Epithelial cell of prostate (primary cell): ENCODE results near the gene MON1A.
A peak's percentile ranks its signal among the peaks of the same experiment; 100 is the strongest.
"Not testable (repeated sequence)": the region's sequence is repeated elsewhere in the genome, so short reads cannot be mapped to it uniquely, and the experiment has no call there.

Experiments used
- DNase-seq: peaks from one replicate; pipeline ENCODE4 v3.0.0-alpha.2; 2011; ENCODE audit warnings: low read depth, low spot score
- H3K27ac ChIP-seq: fragments of 450-650 bp; 2 replicates; pipeline ENCODE4 v1.5.1; 2017; ENCODE audit warnings: mild to moderate bottlenecking

MON1A gene

DNA sequence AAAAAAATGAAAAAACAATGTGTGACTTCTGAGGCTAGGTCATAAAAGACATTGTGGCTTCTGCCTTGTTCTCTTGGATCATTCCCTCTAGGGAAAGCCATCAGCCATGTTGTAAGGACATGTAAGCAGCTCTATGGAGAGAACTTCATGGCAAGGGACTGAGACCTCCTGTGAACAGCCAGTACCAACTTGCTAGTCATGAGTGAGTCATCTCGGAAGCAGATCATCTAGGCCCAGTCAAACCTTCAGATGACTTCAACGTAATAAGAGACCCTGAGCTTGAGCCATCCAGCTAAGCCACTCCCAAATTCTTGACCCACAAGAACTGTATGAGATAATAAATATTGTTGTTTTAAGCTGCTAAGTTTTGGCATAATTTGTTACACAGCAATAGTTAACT lies 4.9 kb downstream of the MON1A start:
- peak overlapping the region; percentile 69 for H3K27ac ChIP-seq
- DNase-seq, result no peak

DNA sequence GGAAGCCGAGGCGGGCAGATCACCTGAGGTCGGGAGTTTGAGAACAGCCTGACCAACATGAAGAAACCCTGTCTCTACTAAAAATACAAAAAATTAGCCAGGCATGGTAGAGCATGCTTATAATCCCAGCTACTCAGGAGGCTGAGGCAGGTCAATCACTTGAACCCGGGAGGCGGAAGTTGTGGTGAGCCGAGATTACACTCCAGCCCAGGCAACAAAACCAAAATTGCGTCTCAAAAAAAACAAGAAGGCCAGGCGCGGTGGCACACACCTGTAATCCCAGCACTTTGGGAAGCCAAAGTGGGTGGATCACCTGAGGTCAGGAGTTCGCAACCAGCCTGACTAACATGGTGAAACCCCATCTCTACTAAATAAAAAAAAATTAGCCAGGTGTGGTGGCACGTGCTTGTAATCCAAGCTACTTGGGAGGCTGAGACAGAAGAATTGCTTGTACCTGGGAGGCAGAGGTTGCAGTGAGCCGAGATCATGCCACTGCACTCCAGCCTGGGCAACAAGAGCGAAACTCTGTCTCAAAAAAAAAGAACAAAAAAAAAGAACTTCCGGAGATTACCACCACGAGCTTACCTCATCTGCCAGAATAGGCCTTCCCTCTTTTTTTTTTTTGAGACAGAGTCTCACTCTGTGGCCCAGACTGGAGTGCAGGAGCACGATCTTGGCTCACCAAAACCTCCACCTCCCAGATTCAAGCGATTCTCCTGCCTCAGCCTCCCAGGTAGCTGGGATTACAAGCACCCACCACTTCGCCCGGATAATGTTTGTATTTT lies 11.6 kb downstream of the MON1A start:
- DNase-seq, H3K27ac ChIP-seq: not testable (repeated sequence)

DNA sequence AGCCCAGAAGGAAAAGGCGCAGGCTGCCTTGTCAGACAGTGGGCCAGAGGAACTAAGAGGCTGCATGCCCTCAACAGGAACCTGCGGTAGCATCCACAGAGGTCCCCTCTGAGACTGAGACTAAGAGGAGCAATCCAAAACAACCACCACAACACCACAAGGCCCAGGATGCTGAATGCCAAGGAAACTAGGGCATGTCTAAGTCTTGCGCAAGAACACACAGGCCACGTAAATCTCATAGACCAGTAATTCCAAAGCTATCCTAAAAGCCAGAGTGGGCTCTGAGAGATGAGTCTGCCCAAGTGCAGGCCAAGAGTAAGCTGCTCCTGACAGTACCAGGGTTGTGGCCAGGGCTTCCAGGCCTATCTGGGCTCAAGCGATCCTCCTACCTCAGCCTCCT lies 12.9 kb downstream of the MON1A start:
- H3K27ac ChIP-seq, result no peak overlapping the region
- DNase-seq, result no peak

DNA sequence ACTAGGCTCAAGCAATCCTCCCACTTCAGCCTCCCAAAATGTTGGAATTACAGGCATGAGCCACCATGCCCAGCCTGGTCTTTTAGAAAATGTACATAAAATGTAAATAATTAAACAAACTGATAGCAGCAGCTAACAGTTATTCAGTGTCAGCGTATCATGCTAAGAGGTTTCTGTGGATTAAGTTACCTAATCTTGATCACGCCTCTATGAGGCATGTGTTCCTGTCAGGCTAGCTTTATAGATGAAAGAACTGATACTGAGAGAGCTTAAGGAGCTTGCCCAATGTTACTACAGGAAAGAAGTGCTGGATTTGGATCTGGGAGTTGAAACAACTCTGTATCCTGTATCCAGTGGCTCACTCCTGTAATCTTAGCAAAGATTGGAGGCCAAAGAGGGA lies 14.7 kb downstream of the MON1A start:
- DNase-seq, result no peak

DNA sequence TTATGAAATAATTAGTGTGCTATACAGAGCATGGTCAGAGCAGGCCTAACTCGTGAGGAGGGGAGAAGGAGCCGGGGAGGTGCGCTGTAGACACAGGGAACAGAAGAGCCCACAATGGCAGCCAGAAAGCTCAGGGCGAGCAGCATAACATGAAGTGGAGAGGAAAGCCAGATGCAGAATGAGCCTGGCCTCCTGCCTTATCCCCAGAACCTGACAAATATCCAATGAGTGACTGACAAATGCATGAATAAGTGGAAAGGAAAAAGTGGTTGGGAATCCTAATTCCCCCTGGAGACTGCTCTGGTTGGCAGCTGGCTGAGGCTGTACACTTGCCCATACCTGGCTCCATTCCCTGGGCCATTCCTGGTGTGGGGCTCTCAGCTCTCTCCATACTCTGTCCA lies 16.7 kb downstream of the MON1A start:
- H3K27ac ChIP-seq, result no peak overlapping the region
- DNase-seq, result no peak

More for the DNA sequence above, 14.7 kb downstream of the MON1A start:
- no peak overlapping the region for H3K27ac ChIP-seq

DNA sequence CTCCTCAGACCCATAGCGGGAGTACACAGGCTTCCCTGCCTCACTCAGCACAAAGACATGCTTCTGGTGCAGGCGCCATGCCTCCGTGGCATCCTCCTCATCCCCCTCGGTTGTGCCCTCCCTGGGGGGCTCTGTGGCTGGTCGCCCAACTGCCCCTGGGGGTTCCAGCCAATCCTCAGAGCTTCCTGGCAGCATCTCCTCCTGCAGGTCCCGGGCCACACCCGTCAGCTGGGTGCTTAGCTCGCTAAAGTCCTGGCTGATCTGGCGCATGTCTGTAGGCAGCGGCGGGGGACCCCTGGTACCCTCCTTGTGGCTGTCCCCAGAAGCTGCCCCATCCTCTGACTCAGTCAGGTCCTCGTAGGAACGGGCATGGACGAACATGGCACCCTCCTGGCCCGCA lies 18.0 kb downstream of the MON1A start:
- DNase-seq, result no peak
- H3K27ac ChIP-seq, result no peak overlapping the region

DNA sequence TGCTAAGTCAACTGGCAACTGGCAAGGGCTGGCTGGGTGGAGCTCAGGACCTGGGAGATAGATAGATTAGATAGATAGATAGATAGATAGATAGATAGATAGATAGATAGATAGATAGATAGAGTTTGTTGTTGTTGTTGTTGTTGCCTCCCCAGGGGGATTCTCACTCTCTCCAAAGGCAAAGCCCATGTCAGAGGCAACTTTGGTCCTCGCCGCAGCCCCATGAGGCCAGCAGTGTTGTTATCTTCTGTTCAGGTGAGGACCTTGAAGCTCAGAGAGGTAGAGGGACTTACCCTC lies 18.5 kb downstream of the MON1A start:
- no peak for DNase-seq

DNA sequence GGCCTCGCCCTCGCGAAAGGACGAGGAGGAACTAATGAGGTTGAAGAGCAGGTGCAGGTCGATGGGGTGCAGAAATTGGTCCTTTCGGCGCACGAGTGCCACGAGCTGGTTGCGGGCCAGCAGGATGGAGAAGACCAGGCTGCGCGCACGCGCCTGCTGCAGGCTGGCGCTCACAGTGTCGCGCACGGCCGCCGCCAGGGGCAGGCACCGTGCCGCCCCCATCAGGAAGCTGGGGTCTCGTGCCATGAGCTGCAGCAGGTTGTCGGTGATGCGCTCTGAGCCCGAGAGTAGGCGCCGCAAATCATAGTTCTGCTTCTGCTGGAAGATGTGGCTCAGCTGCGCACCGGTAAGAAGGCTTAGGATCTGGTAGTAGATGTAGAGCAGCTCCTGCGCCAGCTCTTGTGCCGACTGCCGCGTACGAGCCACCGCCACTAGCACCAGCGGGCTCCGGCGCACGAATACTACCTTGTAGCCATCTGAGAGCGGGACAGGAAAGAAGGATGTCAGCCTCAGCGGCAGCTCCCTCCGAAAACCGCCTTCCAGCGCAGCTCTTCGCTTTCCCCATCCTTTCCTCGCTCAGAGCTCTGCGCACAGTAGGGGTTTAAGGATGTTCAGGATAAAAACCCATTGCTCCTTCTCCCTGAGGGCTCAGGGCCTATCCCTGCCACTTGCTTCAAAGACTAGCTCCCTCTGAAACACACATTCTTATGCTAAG lies 19.0 kb downstream of the MON1A start:
- no peak overlapping the region for H3K27ac ChIP-seq
- DNase-seq, result no peak

More for the DNA sequence above, 18.5 kb downstream of the MON1A start:
- H3K27ac ChIP-seq, result no peak overlapping the region

DNA sequence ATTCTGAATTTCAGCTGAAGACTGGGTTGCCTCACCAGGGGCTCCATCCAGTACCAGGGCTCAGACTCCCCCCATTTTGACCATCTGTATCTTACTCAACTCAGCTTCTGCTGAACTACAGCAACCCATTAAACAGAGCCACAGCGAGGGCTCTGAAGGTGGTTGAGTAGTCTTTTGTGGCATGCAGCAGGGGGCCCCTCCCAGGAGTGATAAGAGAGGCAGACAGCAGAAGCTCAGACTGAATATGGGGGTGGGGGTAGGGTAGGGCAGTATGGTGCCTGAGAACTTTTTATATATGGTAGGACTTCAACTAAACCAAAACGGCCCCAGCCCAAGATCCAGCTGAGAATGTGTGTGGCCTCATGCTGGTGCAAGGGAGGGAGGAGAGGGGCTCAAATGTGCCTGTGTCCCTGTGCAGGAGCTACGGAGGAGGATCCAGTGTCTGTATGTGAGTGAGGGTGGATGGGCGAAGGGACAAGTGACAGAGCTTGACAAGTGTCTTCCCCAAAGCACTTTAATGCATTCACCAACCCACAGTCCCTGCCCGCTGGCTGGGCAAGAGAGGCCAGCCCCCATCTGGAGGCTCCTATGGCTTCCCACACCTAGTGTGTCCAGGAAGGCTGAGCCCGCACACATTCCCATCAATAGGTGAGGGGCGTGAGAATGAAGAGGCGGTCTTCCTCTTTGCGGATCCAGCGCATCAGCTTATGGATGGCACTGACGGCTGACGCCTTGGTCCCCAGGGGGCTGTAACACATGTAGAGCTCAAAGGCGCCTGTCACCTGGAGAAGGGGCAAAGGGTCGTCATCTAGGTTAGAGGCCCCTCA lies 21.0 kb downstream of the MON1A start:
- H3K27ac ChIP-seq, result no peak overlapping the region
- no peak for DNase-seq

DNA sequence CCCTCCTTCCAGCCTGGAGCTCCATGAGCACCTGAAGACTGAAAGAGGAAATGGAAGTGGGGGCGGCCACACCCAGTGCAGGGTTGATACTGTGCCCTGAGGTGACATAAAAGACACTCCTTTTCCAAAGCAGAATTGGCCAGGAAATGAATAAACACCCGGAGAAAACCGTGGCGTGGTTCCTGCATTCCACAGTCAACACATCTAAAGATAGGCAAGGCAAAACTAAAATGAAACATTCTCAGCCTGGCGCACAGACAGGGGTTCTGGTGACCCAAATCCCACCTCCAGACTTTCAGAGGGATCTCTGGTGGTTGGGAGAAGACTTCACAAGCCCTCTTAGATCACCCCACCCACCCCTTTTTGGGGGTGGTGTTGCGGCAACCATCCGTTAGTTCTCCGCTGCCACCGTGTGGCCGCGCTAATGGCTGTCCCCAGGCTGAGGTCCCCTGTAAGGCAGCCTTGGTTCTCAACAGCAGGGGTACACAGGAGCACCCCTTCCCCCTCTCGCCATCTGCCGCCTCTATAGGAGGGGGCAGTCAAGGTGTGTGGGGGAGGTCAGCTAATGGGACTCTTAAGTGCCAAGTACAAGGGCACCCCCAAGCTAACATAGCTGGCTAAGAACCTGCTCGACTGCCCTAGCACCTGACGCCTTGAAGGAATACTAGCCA lies 23.4 kb downstream of the MON1A start:
- no peak for DNase-seq
- H3K27ac ChIP-seq, result peak overlapping the region; percentile 99

DNA sequence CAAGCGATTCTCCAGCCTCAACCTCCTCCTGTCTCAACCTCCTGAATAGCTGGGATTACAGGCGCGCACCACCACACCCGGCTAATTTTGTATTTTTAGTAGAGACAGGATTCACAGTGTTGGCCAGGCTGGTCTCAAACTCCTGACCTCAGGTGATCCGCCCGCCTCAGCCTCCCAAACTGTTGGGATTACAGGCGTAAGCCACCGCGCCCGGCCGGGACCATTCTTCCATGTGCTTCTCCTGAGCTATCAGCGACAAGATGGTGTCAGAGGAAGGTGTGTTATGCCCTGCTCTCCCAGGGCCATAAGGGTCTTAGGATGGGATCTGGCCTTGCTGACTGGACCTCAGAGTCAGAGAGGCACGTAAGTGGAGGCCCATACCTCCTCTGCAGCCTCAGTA lies 25.2 kb downstream of the MON1A start:
- H3K27ac ChIP-seq, result peak overlapping the region; percentile 99
- not testable (repeated sequence) for DNase-seq

DNA sequence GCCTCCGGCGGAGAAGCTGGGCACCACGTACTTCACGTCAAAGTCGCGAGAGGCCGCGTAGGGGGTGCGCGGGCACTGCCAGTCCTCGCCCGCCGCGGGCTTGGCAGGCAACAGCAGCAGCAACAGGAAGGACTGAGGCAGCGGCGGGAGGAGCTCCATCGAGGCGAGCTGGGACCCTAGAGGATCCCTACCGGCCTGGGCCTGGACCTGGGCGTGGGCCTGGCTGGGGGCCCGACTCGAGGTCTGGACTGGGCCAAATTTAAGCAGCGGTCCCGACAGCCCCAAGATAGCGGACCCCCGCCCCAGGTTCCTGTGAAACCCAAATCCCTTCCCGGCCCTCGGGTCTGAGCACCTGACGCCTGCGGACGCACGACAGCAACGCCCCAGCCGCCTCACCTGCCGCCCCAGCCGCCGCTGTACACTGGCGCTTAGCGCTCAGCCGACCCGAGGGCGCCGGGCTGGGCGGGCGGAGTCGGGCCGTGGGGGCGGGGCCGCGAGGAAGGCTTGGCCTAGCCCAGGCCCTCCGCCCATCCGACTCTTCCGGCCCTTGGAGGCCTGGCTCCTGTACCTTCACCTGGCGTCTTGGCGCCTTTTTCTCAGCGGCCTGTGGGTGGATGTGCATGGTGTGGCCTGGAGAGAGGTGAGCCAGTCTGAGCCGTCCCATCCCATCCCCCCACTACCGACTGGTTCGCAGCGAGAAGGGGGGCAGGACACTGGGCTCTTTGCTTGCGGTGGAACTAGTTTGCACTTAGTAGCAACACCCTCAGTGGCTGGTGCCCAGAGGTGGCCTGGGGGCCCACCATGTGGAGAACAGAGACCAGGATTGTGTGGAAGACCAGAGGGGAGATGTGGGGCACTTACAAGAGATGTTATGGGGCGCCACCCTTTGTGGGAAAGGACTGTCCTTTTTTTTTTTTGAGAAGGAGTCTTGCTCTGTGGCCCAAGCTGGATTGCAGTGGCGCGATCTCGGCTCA lies 25.9 kb downstream of the MON1A start, which contains the start of gene MST1R:
TSS of gene MST1R (minus strand) at position 423 of the 974 bp plus-strand sequence. CDS start at position 159, 264 bp downstream.
- no peak for DNase-seq
- H3K27ac ChIP-seq, result peak within 1 kb of the TSS; percentile 99

DNA sequence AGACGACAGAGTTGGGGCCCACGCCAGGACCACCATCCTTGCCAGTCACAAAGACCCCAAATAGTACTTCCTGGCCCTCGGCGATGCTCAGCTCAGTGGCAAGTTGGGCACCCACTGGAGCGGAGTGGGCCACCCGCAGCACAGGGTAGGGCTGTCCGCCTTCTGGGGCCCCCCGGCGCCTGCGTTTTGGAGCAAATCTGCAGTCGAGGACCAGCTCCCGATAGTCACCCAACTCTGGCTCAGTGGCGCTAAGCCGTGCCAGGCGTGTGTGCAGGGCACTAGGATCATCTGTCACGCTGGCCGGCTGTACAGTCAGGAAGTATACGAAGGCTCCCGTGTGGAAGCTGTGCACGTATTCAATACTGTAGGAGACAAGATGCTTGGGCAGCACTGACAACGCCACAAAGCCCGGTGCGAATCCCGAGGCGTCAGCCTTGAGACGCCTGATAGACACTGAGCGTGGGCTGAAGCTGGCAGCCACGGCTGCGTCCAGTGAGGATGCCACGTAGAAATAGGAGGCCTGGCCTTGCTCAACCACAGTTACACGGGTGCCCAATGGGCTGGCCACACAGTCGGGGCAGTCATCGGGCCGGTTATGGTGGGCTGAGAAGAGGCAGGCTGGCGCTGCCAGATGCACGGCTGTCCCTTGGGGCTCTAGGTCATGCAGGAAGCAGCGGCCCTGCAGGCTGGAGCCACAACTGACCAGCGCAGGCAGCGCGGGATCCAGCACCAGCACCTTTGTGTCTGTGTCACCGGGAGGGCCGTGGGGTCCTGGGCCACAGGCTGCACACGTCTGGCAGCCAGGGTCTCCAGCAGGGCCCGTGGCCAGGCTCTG lies 26.9 kb downstream of the MON1A start:
- peak overlapping the region; percentile 99 for H3K27ac ChIP-seq
- DNase-seq, result no peak

DNA sequence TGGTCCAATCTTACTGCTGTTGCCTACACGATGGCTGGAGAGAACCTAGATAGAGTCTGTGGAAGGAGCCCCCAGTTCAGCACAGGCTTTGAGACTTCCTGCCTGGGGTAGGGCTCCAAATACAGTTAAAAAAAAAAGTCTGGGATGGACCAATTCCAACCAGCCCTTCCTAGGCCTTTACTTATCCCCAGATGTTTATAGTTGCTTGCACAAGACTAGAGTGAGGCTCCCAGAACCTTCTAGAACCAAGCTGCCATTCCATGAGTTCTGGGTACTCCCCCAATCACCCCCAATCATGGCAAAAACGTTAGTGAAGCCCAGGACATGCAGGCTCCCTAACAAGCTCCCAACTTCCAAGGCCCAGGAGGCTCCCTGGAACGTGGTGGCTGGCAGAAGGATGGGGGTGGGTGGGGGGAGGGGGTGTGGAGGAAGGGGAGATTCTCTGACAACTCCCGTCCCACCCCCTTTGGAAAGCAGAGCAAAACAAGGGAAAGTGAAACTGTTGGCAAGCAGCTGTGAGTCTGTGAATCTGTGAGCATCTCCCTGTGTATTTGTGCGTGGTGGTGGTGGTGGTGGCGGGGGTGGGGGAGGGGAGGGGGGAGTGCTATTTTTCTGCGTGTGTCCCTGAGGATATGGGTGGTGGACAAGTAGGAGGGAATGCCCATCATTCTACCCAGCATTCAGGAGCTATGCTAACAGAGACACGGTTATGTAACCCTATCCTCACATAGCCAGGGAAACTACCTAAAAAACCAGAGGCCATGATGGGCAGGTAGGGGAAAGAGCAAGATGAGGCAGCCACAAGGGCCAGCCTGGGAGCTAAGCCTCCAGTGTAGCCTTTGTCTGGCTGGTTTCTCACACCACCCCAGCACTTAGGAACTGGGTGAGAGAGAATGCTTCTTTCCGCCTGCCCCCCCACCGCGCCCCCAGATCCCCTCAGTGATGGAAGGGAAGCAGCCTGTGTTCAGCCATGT lies 28.0 kb downstream of the MON1A start:
- H3K27ac ChIP-seq, result peak overlapping the region; percentile 99
- no peak for DNase-seq

DNA sequence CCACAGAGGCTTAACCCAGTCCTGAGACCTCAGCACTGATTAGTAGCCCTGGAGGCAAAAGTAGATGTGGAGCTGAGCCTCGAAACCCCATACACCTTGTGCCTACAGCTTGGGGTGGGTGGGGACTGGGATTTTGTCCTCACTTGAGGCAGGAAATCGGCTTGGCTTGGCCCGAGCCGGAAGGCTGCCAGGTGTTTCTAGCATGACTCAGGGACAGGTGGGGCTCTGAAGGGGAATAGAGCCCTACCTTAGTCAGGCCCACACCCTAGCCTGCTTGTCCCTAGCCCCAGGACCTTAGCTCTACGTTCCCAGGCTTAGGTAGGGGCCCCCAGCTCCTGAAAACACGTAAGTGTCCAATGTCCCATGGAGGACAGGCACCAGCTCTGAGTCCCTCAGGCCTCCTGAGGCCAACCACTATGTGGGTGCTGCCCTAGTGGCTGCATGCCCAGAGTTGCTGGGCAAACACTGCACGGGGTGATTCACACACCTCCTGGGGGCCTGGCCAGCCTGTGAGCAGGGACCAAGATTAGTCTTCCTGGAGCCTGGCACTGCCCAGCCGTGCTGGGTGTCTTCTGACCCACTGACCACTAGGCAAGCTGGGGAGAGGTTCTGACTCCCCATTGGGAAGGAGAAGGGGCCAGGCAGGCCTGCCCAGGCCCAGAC lies 29.0 kb downstream of the MON1A start:
- peak; percentile 95 for DNase-seq
- peak overlapping the region; percentile 99 for H3K27ac ChIP-seq

DNA sequence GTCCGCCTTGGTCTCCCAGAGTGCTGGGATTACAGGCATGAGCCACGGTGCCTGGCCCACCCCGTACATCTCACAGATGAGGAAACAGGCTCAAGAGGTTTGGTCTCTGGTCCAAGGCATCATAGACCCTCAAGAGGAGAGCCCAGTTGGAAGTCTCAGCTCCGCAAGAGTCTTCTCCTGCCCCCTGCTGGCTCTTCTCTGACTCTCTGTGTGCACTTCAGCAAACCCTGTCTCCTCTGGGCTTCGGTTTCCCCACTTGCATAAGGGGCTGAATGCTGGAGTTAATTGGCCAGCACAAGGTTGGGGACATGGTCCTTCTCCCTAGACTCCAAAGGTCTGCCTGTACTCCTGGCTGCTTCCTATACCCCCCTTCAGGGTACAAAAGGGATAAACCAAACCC lies 29.8 kb downstream of the MON1A start:
- H3K27ac ChIP-seq, result peak overlapping the region; percentile 99
- DNase-seq, result no peak

DNA sequence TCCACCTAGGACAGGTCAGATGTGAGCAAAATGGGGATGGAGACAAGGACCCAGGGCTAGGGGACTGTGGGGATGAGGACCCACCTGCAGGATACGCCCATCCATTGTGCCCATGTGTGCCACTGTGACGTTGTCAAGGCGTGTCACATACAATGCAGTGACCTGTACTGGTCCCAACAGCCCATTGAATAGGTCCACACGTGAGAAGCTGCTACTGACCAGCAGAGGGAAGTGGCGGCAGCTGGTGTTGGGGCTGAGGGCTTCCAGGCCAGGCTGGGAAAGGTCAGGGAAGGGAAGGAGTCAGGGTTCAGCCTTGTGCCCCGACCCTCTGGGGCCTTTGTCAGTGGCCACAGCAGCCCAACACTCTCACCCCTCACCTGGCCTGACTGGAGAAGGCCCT lies 30.6 kb downstream of the MON1A start:
- no peak for DNase-seq

More for the DNA sequence above, 30.6 kb downstream of the MON1A start:
- peak overlapping the region; percentile 99 for H3K27ac ChIP-seq
